Stimulated activated CD4-positive, alpha-beta T cell treated with anti-CD3 and anti-CD28 coated beads, Interleukin-12 subunit alpha, Interleukin-12 subunit beta, amount 100 ng/mL, for 4 hours (primary cell): Measurements from ENCODE around the gene MCM7.

ENCODE experiments used
- DNase-seq: peaks from one replicate; pipeline ENCODE4 v3.0.0-alpha.2; 2020

The MCM7 gene

DNA sequence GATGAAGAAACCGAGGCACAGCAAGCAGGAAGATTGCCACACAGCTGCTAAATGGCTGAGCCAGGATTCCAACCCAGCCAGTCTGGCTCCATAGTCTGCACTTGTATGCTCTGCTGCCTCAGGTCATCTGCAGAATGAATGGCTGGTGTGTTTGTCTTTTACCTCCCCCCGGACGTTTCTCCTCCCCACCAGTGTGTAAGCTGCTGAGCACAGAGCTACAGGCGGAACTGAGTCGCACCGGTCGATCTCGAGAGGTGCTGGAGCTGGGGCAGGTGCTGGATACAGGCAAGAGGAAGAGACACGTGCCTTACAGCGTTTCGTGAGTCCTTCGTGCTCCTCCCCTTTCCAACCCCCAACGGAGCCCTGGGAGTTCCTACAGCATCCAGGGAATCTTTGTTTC lies 20.9 kb upstream of the MCM7 start:
- DNase-seq: no peak

DNA sequence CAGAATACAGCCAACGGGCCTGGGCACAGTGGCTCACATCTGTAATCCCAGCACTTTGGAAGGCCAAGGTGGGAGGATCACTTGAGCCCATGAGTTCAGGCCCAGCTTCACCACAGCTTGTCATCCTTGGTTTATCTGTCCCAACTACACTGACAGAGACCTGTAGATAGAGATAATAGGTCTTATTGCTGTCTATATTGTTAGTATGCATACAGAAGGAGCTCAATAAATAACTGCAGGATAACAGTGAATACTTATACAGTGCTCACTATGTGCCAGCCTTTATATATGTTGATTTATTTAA lies 19.5 kb upstream of the MCM7 start:
- no peak for DNase-seq

DNA sequence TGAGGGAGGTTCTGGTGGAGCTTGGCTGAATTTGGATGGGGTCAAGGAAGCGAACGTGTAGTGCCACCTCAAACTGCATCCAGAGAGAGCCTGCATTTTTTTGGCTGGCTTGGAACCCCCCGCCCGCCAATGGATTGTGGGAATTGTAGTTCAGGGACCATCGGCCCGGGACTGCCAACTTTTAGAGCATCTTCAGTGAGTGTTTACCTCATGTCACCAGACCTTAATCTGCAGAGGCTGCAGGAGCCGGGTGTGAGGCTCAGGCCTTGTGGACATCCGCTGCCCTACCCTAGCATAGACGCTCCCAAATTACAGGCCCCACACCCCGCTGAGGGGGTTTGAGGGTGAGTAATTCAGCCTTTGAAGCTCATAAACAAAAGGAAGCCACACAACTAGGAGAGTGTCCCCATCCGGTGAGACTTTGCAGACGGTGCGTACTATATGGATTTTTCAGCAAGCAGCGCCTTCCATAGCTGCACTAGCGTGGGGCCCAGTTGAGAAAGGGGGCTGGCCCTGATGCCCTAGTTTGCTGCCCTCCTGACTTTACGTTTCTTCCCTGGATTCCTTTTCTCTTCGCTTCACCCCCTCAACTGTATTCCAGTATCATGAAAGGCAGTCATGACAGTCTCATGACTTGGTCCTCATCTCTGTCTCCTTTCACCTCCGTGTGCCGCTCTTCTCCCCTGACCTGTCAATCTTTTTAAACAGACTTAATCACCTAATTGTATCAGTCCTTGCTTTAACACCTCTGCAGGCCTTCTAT lies 19.0 kb upstream of the MCM7 start:
- DNase-seq: peak; percentile 55

GRCh38 chr7:100119072-100119969 lies 18.1 kb upstream of the MCM7 start, which contains the start of the genes CNPY4 and TAF6:
Gene CNPY4, plus strand, starts transcription at chr7:100119634. Its CDS starts 111 bp downstream, at chr7:100119745.
Gene TAF6, minus strand, starts transcription at chr7:100119358. Its CDS starts 5,149 bp downstream, at chr7:100114209.
- peak; percentile 93 for DNase-seq

- DNase-seq: no peak
Measured at GRCh38 chr7:100118388-100119071, 17.3 kb upstream of the MCM7 start.

DNA sequence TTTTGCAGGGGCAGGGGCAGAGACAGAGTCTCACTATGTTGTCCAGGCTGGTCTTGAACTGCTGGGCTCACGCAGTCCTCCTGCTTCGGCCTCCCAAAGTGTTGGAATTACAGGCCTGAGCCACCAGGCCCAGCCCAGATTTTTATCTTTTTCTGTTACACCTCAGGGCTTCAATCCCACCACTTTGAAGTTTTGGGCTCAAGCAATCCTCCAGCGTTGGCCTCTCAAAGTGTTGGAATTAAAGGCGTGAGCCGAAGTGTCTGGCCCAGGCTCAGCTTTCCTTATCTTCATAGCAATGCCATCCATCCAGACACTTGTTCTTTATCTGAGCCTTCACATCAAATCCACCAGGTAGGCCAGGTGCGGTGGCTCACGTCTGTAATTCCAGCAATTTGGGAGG lies 13.8 kb upstream of the MCM7 start:
- no peak for DNase-seq

DNA sequence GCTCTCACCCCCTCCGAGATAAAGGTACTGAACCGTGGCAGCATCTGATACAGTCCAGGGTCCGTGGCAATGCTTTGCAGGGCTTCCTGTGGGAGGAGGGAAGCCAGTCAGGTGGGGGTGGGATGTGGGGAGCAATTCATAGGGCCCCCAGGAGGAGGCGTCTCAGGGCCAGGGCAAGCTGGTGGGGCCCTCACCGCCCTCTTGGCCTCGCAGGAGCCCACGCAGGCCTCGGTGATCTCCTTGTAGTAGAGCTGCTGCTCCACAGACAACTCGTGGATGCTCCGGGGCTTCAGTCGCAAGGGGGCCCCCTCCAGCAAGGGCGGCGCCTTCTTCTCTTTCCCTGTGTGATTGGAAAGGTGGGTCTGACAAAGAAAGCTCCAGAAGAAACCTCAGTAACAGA lies 10.7 kb upstream of the MCM7 start:
- DNase-seq: no peak

GRCh38 chr7:100111156-100111555 lies 10.0 kb upstream of the MCM7 start:
- no peak for DNase-seq

GRCh38 chr7:100109521-100110163 lies 8.4 kb upstream of the MCM7 start:
- DNase-seq: no peak

DNA sequence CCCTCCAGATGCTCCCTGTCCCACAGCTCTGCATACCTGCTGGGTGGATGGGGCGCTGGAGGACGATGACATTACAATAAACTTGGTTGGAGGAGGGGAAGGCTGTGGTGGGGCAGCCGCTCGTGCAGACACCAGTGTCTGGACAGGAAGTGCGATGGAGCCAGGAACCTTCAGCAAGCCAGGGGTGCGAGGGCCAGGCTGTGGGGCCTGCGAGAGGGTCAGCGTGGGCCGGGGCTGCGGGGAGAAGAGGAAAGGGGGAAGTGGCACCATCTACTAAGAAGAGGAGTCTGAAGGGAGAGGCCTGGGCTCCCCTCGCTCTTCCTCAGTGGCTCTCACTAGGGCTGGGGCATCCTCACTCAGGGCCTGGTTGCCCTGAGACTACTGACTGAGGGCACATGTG lies 6.7 kb upstream of the MCM7 start:
- DNase-seq: no peak

DNA sequence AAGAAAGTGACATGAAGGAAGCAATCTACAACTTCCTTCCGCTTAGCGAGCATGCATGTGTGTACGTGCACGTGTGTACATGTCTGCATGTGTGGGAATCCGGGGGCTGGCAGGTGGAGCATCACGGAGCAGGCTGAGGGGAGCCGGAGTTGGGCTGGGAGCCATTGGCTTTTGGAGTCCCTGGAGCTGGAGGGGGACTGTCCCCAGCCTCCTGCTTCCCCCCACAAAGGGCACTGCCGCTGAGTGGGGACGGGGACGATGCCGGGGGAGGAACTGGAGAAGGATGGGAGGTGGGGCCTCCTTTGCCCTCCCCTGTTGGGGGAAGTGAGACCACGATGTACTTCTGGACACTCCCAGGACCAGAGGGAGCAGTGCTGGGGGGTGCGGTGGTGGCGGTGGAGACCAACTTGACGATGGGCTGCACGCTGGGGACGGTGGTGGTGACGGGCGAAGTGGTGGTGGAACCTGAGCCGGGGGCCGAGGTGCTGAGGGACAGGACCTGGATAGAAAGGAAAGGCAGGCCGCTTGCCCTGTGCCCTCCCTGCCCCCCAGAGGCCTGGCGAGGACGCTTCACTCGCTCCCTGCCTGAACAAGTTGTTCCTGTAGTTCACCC lies 6.0 kb upstream of the MCM7 start:
- DNase-seq: no peak

GRCh38 chr7:100106633-100107032 lies 5.4 kb upstream of the MCM7 start:
- DNase-seq: no peak

DNA sequence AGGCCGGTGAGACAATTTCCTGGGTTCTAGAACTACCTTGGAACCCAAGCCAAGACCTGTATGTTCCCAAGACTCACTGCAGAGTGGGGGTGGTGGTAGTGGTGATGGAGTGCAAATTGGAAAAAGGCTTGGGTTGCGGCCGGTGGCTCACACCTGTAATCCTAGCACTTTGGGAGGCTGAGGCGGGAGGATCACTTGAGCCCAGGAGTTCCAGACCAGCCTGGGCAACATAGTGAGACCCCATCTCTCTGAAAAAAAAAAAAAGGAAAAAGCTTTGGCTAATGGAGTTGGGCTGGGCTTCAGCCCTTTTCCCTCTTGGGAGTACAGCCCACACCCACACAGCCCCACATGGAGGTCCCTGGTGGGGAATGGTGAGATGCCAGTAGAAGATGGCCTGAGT lies 4.3 kb upstream of the MCM7 start:
- no peak for DNase-seq

- DNase-seq: no peak
Measured at GRCh38 chr7:100102950-100103840, 2.0 kb upstream of the MCM7 start.

GRCh38 chr7:100100420-100101015 lies 679 bp downstream of the MCM7 start:
- peak; percentile 81 for DNase-seq

- no peak for DNase-seq
Measured at GRCh38 chr7:100099452-100099851, 1.7 kb downstream of the MCM7 start.

DNA sequence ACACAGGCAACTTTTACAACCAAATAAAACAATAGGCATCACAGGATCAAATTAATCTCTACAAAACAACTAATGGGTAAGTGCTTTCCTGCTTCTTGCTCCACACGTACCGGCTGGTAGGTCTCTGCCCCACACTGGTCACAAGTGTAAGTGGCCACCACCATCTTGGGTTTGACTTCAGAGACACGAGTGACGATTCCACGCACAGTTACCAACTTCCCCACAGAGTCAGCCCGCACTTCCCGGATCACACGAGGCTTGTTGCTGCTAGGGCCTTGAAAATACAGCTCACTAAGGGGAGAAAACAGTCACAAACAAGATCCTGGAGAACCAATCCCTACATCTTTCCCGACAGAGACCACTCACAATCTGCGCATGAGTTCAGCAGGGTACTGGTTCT lies 2.3 kb downstream of the MCM7 start:
- no peak for DNase-seq

- no peak for DNase-seq
Measured at GRCh38 chr7:100095704-100096103, 5.5 kb downstream of the MCM7 start.

GRCh38 chr7:100095289-100095688 lies 5.9 kb downstream of the MCM7 start:
- DNase-seq: no peak

GRCh38 chr7:100093925-100094486 lies 7.2 kb downstream of the MCM7 start:
- no peak for DNase-seq

- no peak for DNase-seq
Measured at GRCh38 chr7:100093498-100093897, 7.7 kb downstream of the MCM7 start.
